ENCODE data around the gene TMEM185A.
"Not testable (repeated sequence)": the region's sequence is repeated elsewhere in the genome, so short reads cannot be mapped to it uniquely, and the experiment has no call there.

GRCh38 chrX:149546962-149547361, 84.6 kb downstream of the TMEM185A start:
- TF ChIP-seq, protein P1, sequence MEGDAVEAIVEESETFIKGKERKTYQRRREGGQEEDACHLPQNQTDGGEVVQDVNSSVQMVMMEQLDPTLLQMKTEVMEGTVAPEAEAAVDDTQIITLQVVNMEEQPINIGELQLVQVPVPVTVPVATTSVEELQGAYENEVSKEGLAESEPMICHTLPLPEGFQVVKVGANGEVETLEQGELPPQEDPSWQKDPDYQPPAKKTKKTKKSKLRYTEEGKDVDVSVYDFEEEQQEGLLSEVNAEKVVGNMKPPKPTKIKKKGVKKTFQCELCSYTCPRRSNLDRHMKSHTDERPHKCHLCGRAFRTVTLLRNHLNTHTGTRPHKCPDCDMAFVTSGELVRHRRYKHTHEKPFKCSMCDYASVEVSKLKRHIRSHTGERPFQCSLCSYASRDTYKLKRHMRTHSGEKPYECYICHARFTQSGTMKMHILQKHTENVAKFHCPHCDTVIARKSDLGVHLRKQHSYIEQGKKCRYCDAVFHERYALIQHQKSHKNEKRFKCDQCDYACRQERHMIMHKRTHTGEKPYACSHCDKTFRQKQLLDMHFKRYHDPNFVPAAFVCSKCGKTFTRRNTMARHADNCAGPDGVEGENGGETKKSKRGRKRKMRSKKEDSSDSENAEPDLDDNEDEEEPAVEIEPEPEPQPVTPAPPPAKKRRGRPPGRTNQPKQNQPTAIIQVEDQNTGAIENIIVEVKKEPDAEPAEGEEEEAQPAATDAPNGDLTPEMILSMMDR (IDR thresholded peaks at IDR 0.05) = not testable (repeated sequence)
- not testable (repeated sequence) for TF ChIP-seq POLR2A, POLR2AphosphoS5 (IDR thresholded peaks at IDR 0.05)

Measured in prostate gland (tissue), 2 donors.